Gastroesophageal sphincter (tissue), 4 donors: ENCODE results near the gene STK31. TPM values are rescaled to one million over a fixed set of nuclear protein-coding genes. Genes with fewer than 3 reads are reported as not detected.
A peak's percentile ranks its signal among the peaks of the same experiment; 100 is the strongest.

Source experiments
- ATAC-seq: fragments of 150-250 bp; one replicate; pipeline ENCODE4 v1.9.1; 2016; ENCODE audit warnings: mild to moderate bottlenecking, moderate library complexity
- H3K27ac ChIP-seq, 4 donors: fragments of 200-600 bp; sonication (generic) in 3 of 4; 1 replicate in 3 of 4; 2 replicates in 1 of 4; pipeline ENCODE4 v1.5.1; 2016 to 2019
- H3K27me3 ChIP-seq: fragments of 200-600 bp; sonication (generic); one replicate; pipeline ENCODE4 v1.5.1; 2019
- H3K36me3 ChIP-seq, 2 donors: fragments of 200-600 bp; sonication (generic); one replicate each; pipeline ENCODE4 v1.5.1; 2019; ENCODE audit warnings: control low read depth in 1 of 2
- H3K4me1 ChIP-seq, 3 donors: fragments of 200-600 bp; sonication (generic); 1 replicate in 2 of 3; 2 replicates in 1 of 3; pipeline ENCODE4 v1.5.1; 2016 to 2019; ENCODE audit warnings: control low read depth in 2 of 3
- H3K4me3 ChIP-seq, 2 donors: fragments of 200-600 bp; sonication (generic); one replicate each; pipeline ENCODE4 v1.5.1; 2019; ENCODE audit warnings: mild to moderate bottlenecking in 1 of 2, moderate library complexity in 1 of 2
- H3K9me3 ChIP-seq, 3 donors: fragments of 200-600 bp; sonication (generic); one replicate each; pipeline ENCODE4 v1.5.1; 2017 to 2019; ENCODE audit warnings: control low read depth in 2 of 3
- EP300 ChIP-seq: sonication (generic); formaldehyde crosslinking; IDR thresholded peaks from one replicate; pipeline ENCODE4 v1.6.1; 2017; ENCODE audit warnings: antibody characterized with exemption, mild to moderate bottlenecking
- POLR2A ChIP-seq, 2 donors: fragments of 450-650 bp; IDR thresholded peaks; one replicate each; pipeline ENCODE4 v1.6.1; 2017; ENCODE audit warnings: antibody characterized with exemption in 2 of 2, mild to moderate bottlenecking in 2 of 2, moderate library complexity in 1 of 2
- POLR2AphosphoS5 ChIP-seq: sonication (generic); formaldehyde crosslinking; IDR thresholded peaks from one replicate; pipeline ENCODE4 v1.6.1; 2017; ENCODE audit warnings: antibody characterized with exemption
- WGBS, 2 donors: methylation state at CpG; one replicate each; pipeline ENCODE4 v1.1.5; 2018; ENCODE audit warnings: low coverage in 1 of 2; 5-methylcytosine and 5-hydroxymethylcytosine counted together
- total RNA-seq, 4 donors: library from RNA; depleted of rRNA; stranded (reverse); fragments of >200 nt; gene quantifications; one replicate each; pipeline ENCODE4 v1.1.0, GENCODE V29; 2016
- TF ChIP-seq, protein P1 (sequence below), 4 experiments: fragments of 200-600 bp in 2 of 4; fragments of 450-650 bp in 2 of 4; sonication (generic) in 1 of 4; IDR thresholded peaks; one replicate each; pipeline ENCODE4 v1.5.1; 2017 to 2019; ENCODE audit warnings: antibody characterized with exemption in 4 of 4, mild to moderate bottlenecking in 2 of 4, moderate library complexity in 2 of 4

STK31 gene
- total RNA-seq, 4 donors from 2014 or later: 0.31 to 0.94 (median 0.62) TPM; not detected in 1

- ATAC-seq: no peak
- H3K27ac ChIP-seq: no peak overlapping the region
Measured at GRCh38 chr7:23687011-23687410, 23.0 kb upstream of the STK31 start.

DNA sequence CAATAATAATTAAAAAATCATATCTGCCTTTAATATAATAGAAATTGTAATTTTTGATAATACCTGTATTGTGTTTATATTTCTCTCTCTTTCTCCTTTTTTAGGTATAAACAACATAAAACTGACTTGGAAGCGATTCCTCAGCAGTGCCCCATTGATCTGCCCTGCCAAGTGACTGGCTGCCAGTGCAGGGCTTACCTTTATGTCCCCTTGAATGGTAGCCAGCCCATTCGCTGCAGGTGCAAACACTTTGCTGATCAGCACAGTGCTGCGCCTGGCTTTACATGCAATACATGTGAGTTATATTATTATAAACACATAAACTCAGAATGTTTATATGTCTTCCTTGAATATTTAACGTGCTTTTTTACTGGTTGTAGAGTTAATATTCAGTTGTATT lies 20.9 kb upstream of the STK31 start:
- Histone ChIP-seq H3K36me3 (peaks cover 0 to 62% of the 10 kb centered on the region in 2 donors), H3K27ac (no peak overlapping the region), H3K4me1 (peaks cover 0 to 21% (median 0%) of the 10 kb centered on the region in 3 donors), H3K4me3 (no peak overlapping the region), H3K27me3 (no peaks in the 10 kb centered on the region), H3K9me3 (no peaks in the 10 kb centered on the region)
- no peak for TF ChIP-seq POLR2A (IDR thresholded peaks at IDR 0.05)
- TF ChIP-seq, protein P1, sequence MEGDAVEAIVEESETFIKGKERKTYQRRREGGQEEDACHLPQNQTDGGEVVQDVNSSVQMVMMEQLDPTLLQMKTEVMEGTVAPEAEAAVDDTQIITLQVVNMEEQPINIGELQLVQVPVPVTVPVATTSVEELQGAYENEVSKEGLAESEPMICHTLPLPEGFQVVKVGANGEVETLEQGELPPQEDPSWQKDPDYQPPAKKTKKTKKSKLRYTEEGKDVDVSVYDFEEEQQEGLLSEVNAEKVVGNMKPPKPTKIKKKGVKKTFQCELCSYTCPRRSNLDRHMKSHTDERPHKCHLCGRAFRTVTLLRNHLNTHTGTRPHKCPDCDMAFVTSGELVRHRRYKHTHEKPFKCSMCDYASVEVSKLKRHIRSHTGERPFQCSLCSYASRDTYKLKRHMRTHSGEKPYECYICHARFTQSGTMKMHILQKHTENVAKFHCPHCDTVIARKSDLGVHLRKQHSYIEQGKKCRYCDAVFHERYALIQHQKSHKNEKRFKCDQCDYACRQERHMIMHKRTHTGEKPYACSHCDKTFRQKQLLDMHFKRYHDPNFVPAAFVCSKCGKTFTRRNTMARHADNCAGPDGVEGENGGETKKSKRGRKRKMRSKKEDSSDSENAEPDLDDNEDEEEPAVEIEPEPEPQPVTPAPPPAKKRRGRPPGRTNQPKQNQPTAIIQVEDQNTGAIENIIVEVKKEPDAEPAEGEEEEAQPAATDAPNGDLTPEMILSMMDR (IDR thresholded peaks at IDR 0.05): no peak
- TF ChIP-seq POLR2AphosphoS5: no peak
- no peak for TF ChIP-seq EP300
- ATAC-seq: no peak
- WGBS, 2 donors: 88 to 92% methylated on average over 4 of the region's 4 CpGs

More at GRCh38 chr7:23687011-23687410, 23.0 kb upstream of the STK31 start:
- Histone ChIP-seq H3K27me3 (no peaks in the 10 kb centered on the region), H3K36me3 (peaks cover 0 to 42% of the 10 kb centered on the region in 2 donors), H3K4me1 (peaks cover 0 to 21% (median 0%) of the 10 kb centered on the region in 3 donors), H3K4me3 (no peak overlapping the region), H3K9me3 (no peaks in the 10 kb centered on the region)
- WGBS, 2 donors: 46 to 51% methylated on average over 2 of the region's 2 CpGs
- no peak for TF ChIP-seq POLR2AphosphoS5
- TF ChIP-seq POLR2A (IDR thresholded peaks at IDR 0.05): no peak
- no peak for TF ChIP-seq EP300
- TF ChIP-seq, protein P1 (IDR thresholded peaks at IDR 0.05): no peak

- WGBS, 2 donors: 88 to 90% methylated on average over 4 of the region's 4 CpGs
- no peaks in the 10 kb centered on the region for H3K27me3 ChIP-seq
Measured at GRCh38 chr7:23691320-23691719, 18.7 kb upstream of the STK31 start.

DNA sequence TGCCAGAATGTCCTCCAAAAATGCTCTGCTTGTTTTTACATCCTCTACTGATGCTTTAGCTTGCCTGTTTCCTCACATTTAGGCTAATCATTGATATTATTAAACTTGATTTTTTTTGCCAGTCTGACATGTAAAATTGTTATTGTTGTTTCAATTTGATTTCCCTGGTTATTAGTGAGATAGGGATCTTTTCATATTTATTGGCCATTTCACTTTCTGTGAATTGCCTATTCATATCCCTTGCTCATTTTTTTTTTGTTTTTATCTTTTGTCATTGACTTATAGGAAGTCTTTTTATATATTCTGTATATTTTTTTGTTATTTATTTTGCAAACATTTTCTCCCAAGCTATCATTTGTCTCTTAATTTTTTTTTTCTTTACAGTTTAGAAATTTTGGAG lies 16.8 kb upstream of the STK31 start:
- ATAC-seq: no peak
- Histone ChIP-seq H3K36me3 (peaks cover 0 to 89% of the 10 kb centered on the region in 2 donors), H3K27me3 (no peaks in the 10 kb centered on the region), H3K4me1 (no peaks in the 10 kb centered on the region), H3K27ac (no peak overlapping the region), H3K4me3 (no peak overlapping the region), H3K9me3 (no peaks in the 10 kb centered on the region)
- TF ChIP-seq POLR2AphosphoS5 (no peak), POLR2A (IDR thresholded peaks at IDR 0.05) (no peak), EP300 (no peak)
- TF ChIP-seq, protein P1 (IDR thresholded peaks at IDR 0.05): no peak

More at GRCh38 chr7:23691320-23691719, 18.7 kb upstream of the STK31 start:
- no peak for ATAC-seq
- H3K27ac ChIP-seq: no peak overlapping the region
- TF ChIP-seq POLR2A (IDR thresholded peaks at IDR 0.05): no peak
- TF ChIP-seq EP300: no peak
- TF ChIP-seq POLR2AphosphoS5: no peak
- TF ChIP-seq, protein P1 (IDR thresholded peaks at IDR 0.05): no peak
- peaks cover 0 to 7% (median 0%) of the 10 kb centered on the region in 3 donors for H3K4me1 ChIP-seq
- no peaks in the 10 kb centered on the region for H3K9me3 ChIP-seq
- no peak overlapping the region for H3K4me3 ChIP-seq
- H3K36me3 ChIP-seq: peaks cover 0 to 83% of the 10 kb centered on the region in 2 donors

DNA sequence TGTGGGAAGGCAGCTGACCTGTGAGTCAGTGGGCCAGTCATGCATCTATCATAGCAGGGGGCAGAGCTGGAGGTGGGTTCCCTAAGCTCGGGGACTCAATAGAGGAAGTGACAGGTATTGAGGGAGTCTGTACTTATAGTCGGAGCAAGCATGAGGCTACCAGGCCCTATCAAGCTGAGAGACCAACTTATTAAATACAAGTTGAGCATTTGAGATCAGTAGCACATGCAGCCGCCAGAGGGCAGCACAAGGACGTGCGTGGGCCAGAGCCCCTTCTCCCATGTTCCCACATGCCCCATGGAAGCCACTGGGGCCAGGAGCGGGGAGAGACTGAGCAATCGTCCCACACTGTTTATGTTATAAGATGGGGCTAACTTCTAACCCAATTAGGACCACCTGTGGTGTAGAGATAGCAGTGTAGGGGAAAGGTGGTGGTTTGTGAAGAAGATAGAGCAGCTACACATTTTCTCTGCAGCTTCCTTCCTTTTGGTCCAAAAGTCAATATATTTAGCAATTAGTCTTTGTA lies 13.0 kb upstream of the STK31 start:
- no peak overlapping the region for H3K27ac ChIP-seq
- ATAC-seq: no peak
- 39 to 40% methylated on average over 1 to 5 of the region's 7 CpGs for WGBS, 2 donors
- H3K36me3 ChIP-seq: peaks cover 0 to 77% of the 10 kb centered on the region in 2 donors
- no peaks in the 10 kb centered on the region for H3K4me1 ChIP-seq
- no peak overlapping the region for H3K4me3 ChIP-seq
- no peaks in the 10 kb centered on the region for H3K27me3 ChIP-seq
- no peaks in the 10 kb centered on the region for H3K9me3 ChIP-seq
- TF ChIP-seq, protein P1 (IDR thresholded peaks at IDR 0.05): peak in 3 of 4 experiments; percentile 20 to 59 (median 28)
- TF ChIP-seq EP300: no peak
